Keratinocyte (primary cell): ENCODE results near the gene MGP.

Experiments used
- CTCF ChIP-seq, 3 experiments: IDR thresholded peaks in 1 of 3; conservative IDR thresholded peaks in 1 of 3; optimal IDR thresholded peaks in 1 of 3; 2 replicates in 2 of 3; 3 replicates in 1 of 3; pipeline versions ENCODE3 to v1.5.1; 2011; ENCODE audit warnings: low read length in 3 of 3, mild to moderate bottlenecking in 3 of 3, moderate library complexity in 2 of 3, control low read depth in 1 of 3, inconsistent platforms in 1 of 3; ENCODE audit not compliant: insufficient read depth in 2 of 3; ENCODE audit errors: extremely low read depth in 1 of 3
- EZH2 ChIP-seq: IDR thresholded peaks from one replicate; pipeline ENCODE4 v1.6.1; 2012; ENCODE audit warnings: inconsistent platforms, mild to moderate bottlenecking, low read length, moderate library complexity

DNA sequence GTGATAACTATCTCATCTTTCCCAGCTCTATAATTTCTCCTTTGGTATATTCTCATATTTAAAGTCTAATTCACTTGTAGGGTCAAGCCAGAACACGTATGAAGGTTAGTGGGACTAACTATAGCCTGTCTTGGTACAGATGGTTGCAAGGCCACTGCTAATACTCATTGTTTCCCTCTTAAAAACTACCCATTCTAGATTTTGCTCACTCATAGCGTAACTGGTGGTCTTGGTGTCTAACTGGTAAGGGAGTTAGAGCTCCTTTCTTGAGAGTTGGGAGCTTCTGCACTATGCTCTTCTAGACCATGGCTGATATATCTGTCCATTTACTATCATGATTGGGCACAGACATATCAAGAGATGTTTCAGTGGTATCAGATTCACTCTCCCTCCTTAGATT is 8.8 kb downstream of the MGP start:
- TF ChIP-seq CTCF (optimal IDR thresholded peaks at IDR 0.05 in 1 of 3, IDR thresholded peaks at IDR 0.05 in 1 of 3, conservative IDR thresholded peaks at IDR 0.05 in 1 of 3; ENCODE audit: extremely low read depth in 1 of 3, insufficient read depth in 2 of 3, low read length in 3 of 3), result no peak
- TF ChIP-seq EZH2, result no peak
